ENCODE data around the gene MTMR8. TPM values are rescaled to one million over a fixed set of nuclear protein-coding genes. Genes with fewer than 3 reads are reported as not detected.

The MTMR8 gene
- total RNA-seq, 1 donor from 2014 or later = 4.7 TPM

DNA sequence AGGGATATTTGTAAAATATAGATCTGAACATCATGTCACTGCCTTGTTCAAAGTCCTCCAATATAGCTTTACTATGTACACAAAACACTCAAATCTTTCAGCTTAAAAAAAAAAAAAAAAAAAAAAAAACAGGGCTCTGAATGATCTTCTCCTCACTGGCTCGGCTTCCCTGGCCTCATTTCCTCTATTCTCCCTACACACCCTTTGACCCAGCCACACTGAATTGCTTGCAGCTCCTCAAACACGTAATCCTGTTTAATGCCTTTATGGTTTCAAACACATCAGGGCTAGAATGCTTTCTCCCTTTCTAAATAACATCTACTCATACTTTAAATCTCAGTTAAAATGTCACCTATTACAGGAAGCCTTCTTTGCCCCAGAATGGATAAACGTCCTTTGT, 60.8 kb downstream of the MTMR8 start:
- intact Hi-C loops (cut with micrococcal nuclease) = no loop called here
- Mint-ChIP-seq H3K36me3 (ENCODE audit: low read depth) (peaks cover 27% of the 10 kb centered on the region), H3K4me1 (no peaks in the 10 kb centered on the region), H3K4me3 (no peak overlapping the region), H3K27me3 (no peaks in the 10 kb centered on the region), H3K9me3 (no peaks in the 10 kb centered on the region), H3K27ac (no peak overlapping the region)
- TF ChIP-seq, protein P1, sequence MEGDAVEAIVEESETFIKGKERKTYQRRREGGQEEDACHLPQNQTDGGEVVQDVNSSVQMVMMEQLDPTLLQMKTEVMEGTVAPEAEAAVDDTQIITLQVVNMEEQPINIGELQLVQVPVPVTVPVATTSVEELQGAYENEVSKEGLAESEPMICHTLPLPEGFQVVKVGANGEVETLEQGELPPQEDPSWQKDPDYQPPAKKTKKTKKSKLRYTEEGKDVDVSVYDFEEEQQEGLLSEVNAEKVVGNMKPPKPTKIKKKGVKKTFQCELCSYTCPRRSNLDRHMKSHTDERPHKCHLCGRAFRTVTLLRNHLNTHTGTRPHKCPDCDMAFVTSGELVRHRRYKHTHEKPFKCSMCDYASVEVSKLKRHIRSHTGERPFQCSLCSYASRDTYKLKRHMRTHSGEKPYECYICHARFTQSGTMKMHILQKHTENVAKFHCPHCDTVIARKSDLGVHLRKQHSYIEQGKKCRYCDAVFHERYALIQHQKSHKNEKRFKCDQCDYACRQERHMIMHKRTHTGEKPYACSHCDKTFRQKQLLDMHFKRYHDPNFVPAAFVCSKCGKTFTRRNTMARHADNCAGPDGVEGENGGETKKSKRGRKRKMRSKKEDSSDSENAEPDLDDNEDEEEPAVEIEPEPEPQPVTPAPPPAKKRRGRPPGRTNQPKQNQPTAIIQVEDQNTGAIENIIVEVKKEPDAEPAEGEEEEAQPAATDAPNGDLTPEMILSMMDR (IDR thresholded peaks at IDR 0.05) = no peak
- ATAC-seq (ENCODE audit: low read depth) = no peak
- CTCF ChIA-PET = no interaction called here
- POLR2A ChIA-PET = no interaction called here
- DNase-seq = no peak

DNA sequence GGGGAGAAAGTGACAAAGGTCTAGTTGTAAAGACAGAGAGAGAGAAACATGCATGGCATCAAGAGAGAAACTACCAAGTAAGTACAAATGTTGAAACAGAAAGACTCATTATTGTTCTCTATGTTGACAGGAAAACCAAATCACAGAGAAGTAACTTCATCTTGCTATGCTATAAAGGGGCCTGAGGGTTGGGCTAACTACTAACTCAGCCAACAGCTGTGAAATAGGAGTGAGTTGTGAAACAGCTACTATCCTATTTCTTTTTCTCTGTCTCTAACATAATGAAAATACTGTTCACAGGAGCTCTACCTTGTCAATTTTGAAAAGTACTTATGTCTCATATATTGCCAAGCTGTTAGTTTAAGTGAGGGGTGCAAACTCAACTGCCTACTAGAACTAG, 65.0 kb downstream of the MTMR8 start:
- POLR2A ChIA-PET = no interaction called here

DNA sequence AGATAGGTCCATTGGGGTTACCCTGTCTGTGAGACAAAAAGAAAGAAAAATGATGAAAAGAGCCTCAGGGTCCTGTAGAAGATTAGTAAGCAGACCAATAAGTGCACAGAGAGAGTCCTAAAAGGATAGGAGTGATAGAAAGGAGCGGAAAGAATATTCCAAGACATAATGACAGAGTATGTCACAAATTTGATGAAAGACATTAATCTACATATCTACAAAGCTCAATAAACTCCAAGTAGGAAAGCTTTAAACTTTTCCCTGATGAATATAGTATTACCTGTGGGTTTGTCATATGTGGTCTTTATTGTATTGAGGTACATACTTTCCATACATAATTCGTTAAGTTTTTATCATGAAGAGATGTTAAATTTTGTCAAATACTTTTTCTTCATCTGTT, 73.7 kb downstream of the MTMR8 start:
- H3K27me3 Mint-ChIP-seq = no peaks in the 10 kb centered on the region
- TF ChIP-seq, protein P1 (IDR thresholded peaks at IDR 0.05) = no peak
- no peak overlapping the region for H3K27ac Mint-ChIP-seq
- ATAC-seq (ENCODE audit: low read depth) = no peak
- H3K4me3 Mint-ChIP-seq = no peak overlapping the region
- ChIA-PET POLR2A (no interaction called here), CTCF (no interaction called here)
- no peaks in the 10 kb centered on the region for H3K4me1 Mint-ChIP-seq
- peaks cover 63% of the 10 kb centered on the region for H3K36me3 Mint-ChIP-seq (ENCODE audit: low read depth)
- no peak for DNase-seq
- intact Hi-C loops (cut with micrococcal nuclease) = no loop called here
- H3K9me3 Mint-ChIP-seq = peaks cover 5% of the 10 kb centered on the region

More for the DNA sequence above, 65.0 kb downstream of the MTMR8 start:
- ATAC-seq (ENCODE audit: low read depth) (no peak), DNase-seq (no peak)
- CTCF ChIA-PET = no interaction called here
- TF ChIP-seq, protein P1 (IDR thresholded peaks at IDR 0.05) = no peak
- no peaks in the 10 kb centered on the region for H3K4me1 Mint-ChIP-seq
- H3K9me3 Mint-ChIP-seq = peaks cover 4% of the 10 kb centered on the region
- intact Hi-C loops (cut with micrococcal nuclease) = no loop called here
- H3K27me3 Mint-ChIP-seq = no peaks in the 10 kb centered on the region
- peaks cover 53% of the 10 kb centered on the region for H3K36me3 Mint-ChIP-seq (ENCODE audit: low read depth)
- H3K4me3 Mint-ChIP-seq = no peak overlapping the region
- H3K27ac Mint-ChIP-seq = no peak overlapping the region

DNA sequence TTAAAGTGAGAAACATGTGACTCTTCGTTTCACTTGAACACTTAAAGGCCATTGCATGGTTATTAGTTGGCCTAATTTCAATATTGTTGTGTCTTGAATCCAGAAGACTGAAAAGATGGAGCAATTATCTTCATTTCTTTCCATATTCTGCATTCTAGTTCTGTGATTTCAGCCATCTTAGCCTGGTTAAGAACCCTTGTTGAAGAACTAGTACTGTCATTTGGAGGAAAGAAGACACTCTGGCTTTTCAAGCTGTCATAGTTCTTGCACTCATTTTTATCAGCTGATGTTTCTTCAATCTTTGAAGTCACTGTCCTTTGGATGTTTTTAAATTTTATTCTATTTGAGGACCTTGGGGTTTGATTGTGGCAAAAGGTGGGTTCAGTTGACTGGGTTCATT, 81.6 kb downstream of the MTMR8 start:
- DNase-seq (no peak), ATAC-seq (ENCODE audit: low read depth) (no peak)
- ChIA-PET CTCF (no interaction called here), POLR2A (no interaction called here)
- intact Hi-C loops (cut with micrococcal nuclease) = no loop called here
- Mint-ChIP-seq H3K36me3 (ENCODE audit: low read depth) (peaks cover 16% of the 10 kb centered on the region), H3K4me3 (no peak overlapping the region), H3K27ac (no peak overlapping the region), H3K27me3 (no peaks in the 10 kb centered on the region), H3K4me1 (no peaks in the 10 kb centered on the region), H3K9me3 (peaks cover 3% of the 10 kb centered on the region)
- TF ChIP-seq, protein P1 (IDR thresholded peaks at IDR 0.05) = no peak

DNA sequence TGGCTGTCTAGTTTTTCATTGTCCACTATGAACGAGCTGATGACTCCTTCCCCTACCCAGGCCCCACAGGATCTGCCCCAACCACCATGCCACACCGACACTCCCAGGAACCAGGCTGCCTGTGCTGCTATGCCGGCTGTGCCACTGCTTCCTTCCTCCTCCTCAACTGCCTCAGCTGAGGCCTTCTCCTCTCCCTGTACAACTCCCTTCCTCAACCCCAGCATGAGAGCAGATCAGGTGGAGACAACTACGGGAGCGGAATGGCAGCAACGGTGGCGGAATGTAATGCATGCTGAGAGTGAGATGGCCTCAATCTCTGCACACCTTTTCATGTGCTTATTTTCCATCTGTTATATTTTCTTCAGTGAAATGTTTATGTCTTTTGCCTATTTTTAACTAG, 88.5 kb downstream of the MTMR8 start:
- H3K4me1 Mint-ChIP-seq = no peaks in the 10 kb centered on the region
- H3K36me3 Mint-ChIP-seq (ENCODE audit: low read depth) = peaks cover 12% of the 10 kb centered on the region
- DNase-seq = no peak
- TF ChIP-seq, protein P1 (IDR thresholded peaks at IDR 0.05) = no peak
- CTCF ChIA-PET = no interaction called here
- H3K9me3 Mint-ChIP-seq = peaks cover 10% of the 10 kb centered on the region
- POLR2A ChIA-PET = no interaction called here
- intact Hi-C loops (cut with micrococcal nuclease) = no loop called here
- H3K27me3 Mint-ChIP-seq = no peaks in the 10 kb centered on the region
- ATAC-seq (ENCODE audit: low read depth) = no peak
- H3K27ac Mint-ChIP-seq = no peak overlapping the region
- no peak overlapping the region for H3K4me3 Mint-ChIP-seq

All from activated B cell treated with CpG ODN at 0.5 μM for 24 hours (primary cell).